ENCODE results near the gene OTULIN. TPM values are rescaled to one million over a fixed set of nuclear protein-coding genes. Genes with fewer than 3 reads are reported as not detected.
A peak's percentile ranks its signal among the peaks of the same experiment; 100 is the strongest.

Gene OTULIN
- total and polyA plus RNA-seq, 5 experiments from 2014 or later: 15.7 to 77.0 (median 22.7) TPM

DNA sequence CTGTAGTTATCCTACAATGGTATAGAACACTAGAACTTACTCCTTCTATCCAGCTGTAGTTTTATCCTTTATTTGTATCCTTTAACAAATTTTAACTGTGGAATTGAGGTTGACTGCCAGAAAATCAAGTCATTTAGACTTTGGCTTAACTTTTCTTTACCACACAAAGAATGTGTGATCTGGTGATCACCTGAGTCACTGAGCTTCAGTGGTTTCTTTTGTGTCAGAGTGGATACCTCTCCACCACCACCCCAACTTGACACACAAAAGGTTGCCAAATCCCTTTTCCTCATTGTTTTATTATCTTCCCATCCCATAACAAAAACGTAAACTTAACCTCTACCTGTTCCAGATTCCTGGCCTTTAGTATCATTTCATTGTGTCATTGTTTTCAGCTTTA, 5.5 kb downstream of the OTULIN start:
- POLR2A ChIA-PET: interaction anchor here (0.7 to 1.2 kb wide), 3 partner anchors 35 to 201 kb away, joined by 3 read pairs; no protein-coding TSS in a partner anchor
- peaks cover 0 to 22% (median 7%) of the 10 kb centered on the region in 3 donors for H3K36me3 Mint-ChIP-seq

DNA sequence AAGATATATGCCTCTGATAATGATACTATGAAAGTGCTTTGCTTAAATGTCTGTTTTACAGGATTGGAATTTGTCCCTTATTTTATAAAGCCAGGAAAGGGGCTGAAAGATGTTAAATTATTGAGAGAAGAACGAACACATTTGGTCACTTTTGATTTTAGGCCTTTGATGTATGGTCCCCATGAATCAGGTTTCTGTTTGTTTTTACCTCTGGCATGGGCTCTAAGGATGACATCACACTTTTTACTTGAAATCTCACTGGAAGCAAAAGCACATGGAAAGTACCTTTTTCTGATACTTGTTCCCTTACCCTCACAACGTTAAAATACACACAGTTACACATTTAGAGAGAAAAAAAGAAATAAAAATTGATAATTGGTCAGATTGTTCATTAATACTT, 6.9 kb downstream of the OTULIN start:
- H3K4me1 Mint-ChIP-seq: peaks cover 48 to 94% (median 90%) of the 10 kb centered on the region in 4 donors
- peaks cover 0 to 31% (median 7%) of the 10 kb centered on the region in 3 donors for H3K36me3 Mint-ChIP-seq
- DNase-seq (no peak), ATAC-seq (peak in 1 of 2 donors; percentile 28)
- POLR2A ChIA-PET: no interaction called here
- H3K27ac Mint-ChIP-seq: peak overlapping the region in 7 of 10 donors; percentile 3 to 89 (median 80)
- H3K27me3 Mint-ChIP-seq: no peaks in the 10 kb centered on the region
- H3K4me3 Mint-ChIP-seq: peak overlapping the region in 7 of 10 donors; percentile 2 to 68 (median 58)
- H3K9me3 Mint-ChIP-seq: no peaks in the 10 kb centered on the region

More for the DNA sequence above, 5.5 kb downstream of the OTULIN start:
- H3K27me3 Mint-ChIP-seq: no peaks in the 10 kb centered on the region
- no peaks in the 10 kb centered on the region for H3K9me3 Mint-ChIP-seq
- H3K4me1 Mint-ChIP-seq: peaks cover 48 to 92% (median 89%) of the 10 kb centered on the region in 4 donors
- H3K4me3 Mint-ChIP-seq: peak overlapping the region in 5 of 10 donors; percentile 13 to 64 (median 42)
- ATAC-seq (no peak), DNase-seq (no peak)
- H3K27ac Mint-ChIP-seq: peak overlapping the region in 5 of 10 donors; percentile 36 to 96 (median 66)

DNA sequence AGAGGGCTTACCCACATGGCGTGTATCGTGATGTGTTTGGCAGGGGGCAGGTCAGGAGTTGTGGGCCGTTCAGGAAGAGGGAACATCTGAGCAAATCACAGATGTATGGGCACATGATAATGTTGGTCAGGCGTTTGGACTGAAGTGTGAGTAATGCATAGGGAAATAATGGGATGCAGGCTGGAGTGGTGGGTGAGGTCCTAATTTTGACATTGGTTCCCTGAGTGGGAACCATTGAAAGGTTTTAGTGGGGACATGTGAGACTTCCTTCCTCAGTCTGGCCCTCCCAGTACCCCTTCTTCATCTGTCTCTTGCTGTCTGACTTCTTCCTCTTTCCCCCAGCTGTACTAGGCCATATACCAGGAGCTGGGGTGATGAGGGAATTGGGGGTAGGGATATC, 7.6 kb downstream of the OTULIN start:
- peak overlapping the region; percentile 22 to 89 (median 62) for H3K27ac Mint-ChIP-seq
- DNase-seq: no peak
- peaks cover 0 to 33% (median 7%) of the 10 kb centered on the region in 3 donors for H3K36me3 Mint-ChIP-seq
- no peaks in the 10 kb centered on the region for H3K9me3 Mint-ChIP-seq
- ATAC-seq: no peak
- H3K4me1 Mint-ChIP-seq: peaks cover 48 to 93% (median 88%) of the 10 kb centered on the region in 4 donors
- peak overlapping the region in 8 of 10 donors; percentile 8 to 66 (median 53) for H3K4me3 Mint-ChIP-seq
- H3K27me3 Mint-ChIP-seq: no peaks in the 10 kb centered on the region
- POLR2A ChIA-PET: interaction anchor here (0.9 kb wide), 1 partner anchor 12 kb away, joined by 3 read pairs; no protein-coding TSS in a partner anchor

DNA sequence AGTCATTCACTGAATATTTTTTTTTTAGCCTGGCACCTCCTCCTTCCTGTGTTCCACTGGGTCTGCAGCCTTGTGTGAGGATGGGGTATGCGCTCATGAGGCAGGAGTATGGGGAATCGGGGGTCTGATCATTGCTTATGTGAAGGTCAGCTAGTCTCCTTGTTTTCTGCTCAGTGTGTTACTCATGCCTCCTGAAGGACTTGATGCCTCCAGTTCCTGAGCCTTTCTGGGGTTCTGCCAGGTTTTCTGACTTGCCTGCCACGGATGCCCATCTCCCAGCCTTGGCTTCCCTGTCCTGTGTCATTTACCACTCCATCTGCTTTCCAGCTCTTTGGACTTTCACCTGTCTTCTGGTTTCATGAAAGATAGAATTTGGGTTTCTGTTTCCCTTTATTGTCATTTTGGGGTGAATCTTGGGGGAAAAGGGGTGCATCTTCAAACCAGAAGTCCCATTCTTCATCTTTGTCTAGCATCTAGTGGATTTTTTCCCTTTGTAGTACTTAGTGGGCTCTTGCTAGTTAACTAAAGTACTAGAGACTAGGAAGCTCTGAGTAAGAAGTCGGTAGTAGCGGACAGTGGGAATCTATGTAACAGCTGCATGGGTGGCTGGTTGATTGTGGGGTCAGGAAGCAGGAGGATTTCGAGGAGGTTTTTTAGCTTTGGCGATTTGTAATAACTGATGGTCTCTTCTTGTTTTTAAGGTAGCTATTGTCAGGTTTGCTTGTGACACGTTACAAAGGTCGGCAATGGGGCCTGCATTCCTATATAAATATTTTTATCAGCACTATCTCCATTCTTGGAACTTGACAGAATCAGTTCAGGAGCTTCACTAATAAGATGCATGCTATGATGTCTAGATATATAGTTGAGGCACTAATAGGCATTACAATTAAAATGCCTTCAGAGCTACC, 8.2 kb downstream of the OTULIN start:
- H3K4me3 Mint-ChIP-seq: peak overlapping the region in 6 of 10 donors; percentile 18 to 65 (median 46)
- H3K27me3 Mint-ChIP-seq: no peaks in the 10 kb centered on the region
- no peaks in the 10 kb centered on the region for H3K9me3 Mint-ChIP-seq
- DNase-seq (no peak), ATAC-seq (no peak)
- peaks cover 47 to 93% (median 83%) of the 10 kb centered on the region in 4 donors for H3K4me1 Mint-ChIP-seq
- POLR2A ChIA-PET: interaction anchor here (0.9 kb wide), 1 partner anchor 11 kb away, joined by 3 read pairs; no protein-coding TSS in a partner anchor
- peak overlapping the region; percentile 23 to 89 (median 58) for H3K27ac Mint-ChIP-seq
- peaks cover 0 to 38% (median 7%) of the 10 kb centered on the region in 3 donors for H3K36me3 Mint-ChIP-seq

DNA sequence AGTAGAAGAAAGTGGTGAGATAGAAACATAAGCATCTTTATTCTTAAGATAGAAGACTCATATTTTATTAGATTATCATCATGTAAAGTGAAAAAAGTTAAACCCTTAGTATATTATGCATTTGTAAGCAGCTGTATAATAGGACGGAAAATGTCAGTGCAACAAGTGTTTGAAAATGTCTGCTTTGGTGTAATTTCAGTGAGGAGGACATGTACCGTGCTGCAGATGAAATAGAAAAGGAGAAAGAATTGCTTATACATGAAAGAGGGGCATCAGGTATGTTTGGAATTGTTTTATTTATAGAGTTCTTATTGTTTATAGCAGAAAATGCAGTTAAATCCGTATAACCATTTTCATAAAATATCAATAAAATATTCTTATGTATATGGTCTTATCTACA, 8.9 kb downstream of the OTULIN start:
- H3K36me3 Mint-ChIP-seq: peaks cover 0 to 45% (median 7%) of the 10 kb centered on the region in 3 donors
- peaks cover 47 to 93% (median 82%) of the 10 kb centered on the region in 4 donors for H3K4me1 Mint-ChIP-seq
- POLR2A ChIA-PET: no interaction called here
- peak overlapping the region in 4 of 10 donors; percentile 17 to 55 (median 30) for H3K27ac Mint-ChIP-seq
- no peaks in the 10 kb centered on the region for H3K27me3 Mint-ChIP-seq
- H3K9me3 Mint-ChIP-seq: no peaks in the 10 kb centered on the region
- DNase-seq (no peak), ATAC-seq (no peak)
- H3K4me3 Mint-ChIP-seq: peak overlapping the region in 1 of 10 donors; percentile 60

DNA sequence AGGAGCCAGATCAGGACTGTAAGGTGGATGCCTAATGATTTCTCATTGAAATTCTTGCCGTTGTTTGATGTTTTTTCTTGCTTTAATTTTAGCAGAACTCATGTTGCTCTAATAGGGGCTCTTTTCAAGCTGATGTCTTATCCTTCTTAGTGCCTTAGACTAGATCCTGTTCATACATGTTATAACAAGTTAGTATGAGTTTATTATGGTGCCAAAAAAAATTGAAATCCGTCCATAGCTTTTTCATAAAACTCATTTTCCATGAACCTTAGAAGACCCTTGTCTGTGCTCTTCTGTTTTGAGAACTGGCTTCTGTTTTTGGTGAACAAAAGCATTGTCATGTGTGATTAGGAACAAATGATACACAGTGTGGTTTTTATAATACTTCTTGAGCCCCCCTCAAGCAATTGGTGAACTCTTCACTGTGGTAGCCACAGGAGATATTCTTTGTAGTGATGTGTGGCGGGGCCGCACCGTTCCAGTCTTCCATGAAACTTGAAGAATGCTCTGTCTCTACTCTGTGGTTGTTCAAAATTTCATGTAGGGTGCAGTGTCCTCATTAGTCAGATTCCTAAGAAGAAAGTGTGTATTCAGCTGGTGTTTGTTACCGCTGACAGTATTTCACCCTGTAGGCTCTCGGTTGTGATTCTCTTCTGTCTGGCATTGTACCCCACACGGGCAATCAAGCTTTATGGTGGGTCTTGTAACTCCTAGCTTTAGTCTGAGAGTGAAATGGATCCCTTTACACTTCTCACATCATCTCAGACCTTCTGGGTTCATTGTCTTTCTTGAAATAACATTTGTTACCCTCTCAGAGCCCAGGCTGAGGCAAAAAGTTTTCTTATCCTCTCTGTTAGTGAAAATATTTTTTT, 10.7 kb downstream of the OTULIN start:
- Mint-ChIP-seq H3K9me3 (no peaks in the 10 kb centered on the region), H3K27ac (peak overlapping the region; percentile 45 to 88 (median 80)), H3K36me3 (peaks cover 0 to 61% (median 9%) of the 10 kb centered on the region in 3 donors), H3K27me3 (no peaks in the 10 kb centered on the region), H3K4me1 (peaks cover 49 to 77% (median 71%) of the 10 kb centered on the region in 4 donors), H3K4me3 (peak overlapping the region; percentile 41 to 79 (median 70))
- ATAC-seq (peak in 1 of 2 donors; percentile 20), DNase-seq (no peak)
- POLR2A ChIA-PET: interaction anchor here (0.6 to 1.3 kb wide), 3 partner anchors 12 to 274 kb away, joined by 3 to 4 read pairs (median 3); no protein-coding TSS in a partner anchor

DNA sequence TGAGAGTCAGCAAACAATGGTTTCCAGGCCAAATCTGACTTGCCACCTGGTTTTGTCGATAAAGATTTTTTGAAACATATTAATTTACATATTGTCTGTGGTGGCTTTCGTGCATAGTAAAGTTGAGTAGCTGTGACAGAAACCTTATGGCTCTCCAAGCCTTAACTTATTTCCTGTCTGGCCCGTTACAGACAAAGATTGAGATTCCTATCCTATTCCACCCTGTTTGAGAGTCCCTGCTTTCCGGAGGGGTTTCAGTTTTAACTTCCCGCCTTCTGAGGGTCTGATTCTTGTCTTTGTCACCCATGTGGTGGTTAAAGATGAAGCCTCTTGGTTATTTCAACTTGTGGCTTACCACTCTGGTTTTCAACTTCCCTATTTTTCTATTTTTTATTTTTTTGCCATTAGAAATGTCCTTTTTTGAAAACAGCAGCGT, 11.4 kb downstream of the OTULIN start:
- Mint-ChIP-seq H3K36me3 (peaks cover 0 to 67% (median 9%) of the 10 kb centered on the region in 3 donors), H3K9me3 (no peaks in the 10 kb centered on the region), H3K27ac (peak overlapping the region; percentile 65 to 91 (median 85)), H3K4me3 (peak overlapping the region; percentile 29 to 79 (median 72)), H3K27me3 (no peaks in the 10 kb centered on the region), H3K4me1 (peaks cover 48 to 75% (median 67%) of the 10 kb centered on the region in 4 donors)
- peak in 1 of 10 donors; percentile 27 for DNase-seq
- peak; percentile 62 to 68 for ATAC-seq
- POLR2A ChIA-PET: no interaction called here

DNA sequence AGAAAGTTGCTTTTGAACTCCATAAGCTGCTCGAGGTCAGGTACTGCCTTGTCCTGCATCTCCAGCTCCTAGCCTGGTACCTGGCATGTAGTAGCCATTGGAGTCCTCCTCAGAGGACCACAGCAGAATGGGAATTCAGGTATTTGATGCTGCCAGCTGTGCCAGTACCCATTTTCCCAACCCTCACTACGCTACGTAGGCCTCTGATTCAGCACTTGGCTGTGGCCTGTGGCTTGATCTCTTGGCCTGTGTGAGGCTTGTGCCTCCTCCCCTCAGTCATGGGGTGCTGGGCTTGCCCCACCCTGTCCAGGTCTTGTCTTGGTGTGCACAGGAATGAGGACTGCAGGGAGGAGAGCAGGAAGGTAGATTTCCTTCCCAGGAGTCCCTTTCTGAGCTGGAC, 11.8 kb downstream of the OTULIN start:
- peak overlapping the region; percentile 65 to 91 (median 85) for H3K27ac Mint-ChIP-seq
- no peaks in the 10 kb centered on the region for H3K9me3 Mint-ChIP-seq
- peaks cover 0 to 71% (median 13%) of the 10 kb centered on the region in 3 donors for H3K36me3 Mint-ChIP-seq
- ATAC-seq (peak; percentile 47 to 61), DNase-seq (no peak)
- POLR2A ChIA-PET: no interaction called here
- peak overlapping the region; percentile 29 to 79 (median 72) for H3K4me3 Mint-ChIP-seq
- peaks cover 44 to 71% (median 62%) of the 10 kb centered on the region in 4 donors for H3K4me1 Mint-ChIP-seq
- H3K27me3 Mint-ChIP-seq: no peaks in the 10 kb centered on the region

DNA sequence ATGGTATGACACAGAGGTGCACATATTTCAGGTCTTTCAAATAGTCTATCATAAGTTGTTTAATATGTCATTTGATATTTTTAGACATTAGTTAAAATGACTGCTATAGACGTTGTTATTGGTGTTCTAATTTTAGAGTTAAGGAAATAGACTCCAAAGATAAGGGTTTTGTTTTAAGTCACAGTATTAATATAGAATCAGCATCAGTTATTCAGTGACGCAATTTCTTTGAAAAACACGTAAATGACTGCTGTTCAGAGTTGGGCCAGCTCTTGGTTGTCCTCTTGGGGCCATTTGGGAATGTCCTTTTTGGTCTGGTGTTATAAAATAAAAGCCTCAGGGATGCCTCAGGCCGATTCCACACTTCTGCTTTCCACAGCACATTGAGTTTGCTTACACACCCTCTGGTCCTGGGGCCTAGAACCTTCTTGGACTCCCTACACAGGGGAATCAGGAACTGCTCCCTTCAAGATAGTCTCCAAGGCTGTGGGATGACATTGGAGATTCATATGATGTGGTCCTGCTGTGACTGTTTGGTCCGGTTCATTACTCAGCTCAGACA, 14.3 kb downstream of the OTULIN start:
- no peak for DNase-seq
- no peak for ATAC-seq
- no peaks in the 10 kb centered on the region for H3K9me3 Mint-ChIP-seq
- POLR2A ChIA-PET: interaction anchor here (1.6 kb wide), 1 partner anchor 17 kb away, joined by 3 read pairs; no protein-coding TSS in a partner anchor
- H3K27me3 Mint-ChIP-seq: no peaks in the 10 kb centered on the region
- peaks cover 28 to 47% (median 37%) of the 10 kb centered on the region in 4 donors for H3K4me1 Mint-ChIP-seq
- peak overlapping the region in 7 of 10 donors; percentile 58 to 87 (median 77) for H3K27ac Mint-ChIP-seq
- peaks cover 0 to 80% (median 10%) of the 10 kb centered on the region in 3 donors for H3K36me3 Mint-ChIP-seq
- no peak overlapping the region for H3K4me3 Mint-ChIP-seq

DNA sequence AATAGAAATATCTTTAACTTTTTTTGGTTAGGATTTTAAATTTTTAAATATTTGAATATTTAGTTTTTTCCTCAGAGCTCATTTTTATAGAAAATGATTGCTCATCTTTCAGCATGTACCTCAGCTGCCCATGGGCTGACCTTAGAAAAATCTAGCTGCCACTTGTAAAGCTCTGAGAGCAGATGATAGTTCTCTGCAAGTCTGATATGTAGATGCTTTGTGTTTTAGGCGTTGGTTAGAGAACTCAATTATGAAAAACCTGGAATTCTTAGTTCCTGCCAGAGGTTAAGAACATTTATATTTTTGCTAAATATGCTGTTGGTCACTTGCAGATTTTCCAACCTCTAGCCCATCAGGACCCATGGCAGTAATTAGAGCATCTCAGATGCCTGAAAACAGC, 15.1 kb downstream of the OTULIN start:
- DNase-seq (no peak), ATAC-seq (no peak)
- peaks cover 23 to 40% (median 30%) of the 10 kb centered on the region in 4 donors for H3K4me1 Mint-ChIP-seq
- POLR2A ChIA-PET: no interaction called here
- H3K9me3 Mint-ChIP-seq: no peaks in the 10 kb centered on the region
- no peaks in the 10 kb centered on the region for H3K27me3 Mint-ChIP-seq
- H3K36me3 Mint-ChIP-seq: peaks cover 0 to 81% (median 5%) of the 10 kb centered on the region in 3 donors
- no peak overlapping the region for H3K4me3 Mint-ChIP-seq
- peak overlapping the region in 1 of 10 donors; percentile 74 for H3K27ac Mint-ChIP-seq

DNA sequence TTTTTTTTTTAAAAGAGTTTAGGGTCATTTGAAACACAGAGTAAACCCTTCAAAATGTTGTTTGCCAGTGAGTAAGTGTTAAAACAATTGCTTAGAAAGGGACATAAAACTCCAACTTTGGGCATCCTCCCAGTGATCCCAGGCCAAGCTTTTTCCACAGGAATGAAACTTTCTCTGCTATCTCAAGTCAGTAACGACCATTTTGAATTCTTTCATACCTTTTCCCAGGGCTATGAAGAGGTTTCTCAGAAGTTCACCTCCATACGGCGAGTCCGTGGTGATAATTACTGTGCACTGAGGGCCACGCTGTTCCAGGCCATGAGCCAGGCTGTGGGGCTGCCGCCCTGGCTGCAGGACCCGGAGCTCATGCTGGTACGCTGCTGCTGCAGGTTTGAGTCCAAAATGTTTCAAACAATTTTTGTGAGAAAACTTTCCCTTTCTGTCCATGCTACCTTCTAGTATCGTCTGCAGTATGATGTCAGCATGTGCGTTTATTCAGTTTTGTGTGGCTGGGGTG, 16.8 kb downstream of the OTULIN start:
- Mint-ChIP-seq H3K27ac (peak overlapping the region in 5 of 10 donors; percentile 40 to 74 (median 46)), H3K4me3 (no peak overlapping the region), H3K9me3 (no peaks in the 10 kb centered on the region), H3K36me3 (peaks cover 0 to 83% (median 5%) of the 10 kb centered on the region in 3 donors), H3K4me1 (peaks cover 17 to 31% (median 20%) of the 10 kb centered on the region in 4 donors), H3K27me3 (no peaks in the 10 kb centered on the region)
- POLR2A ChIA-PET: no interaction called here
- no peak for ATAC-seq
- DNase-seq: no peak
